MM.1S (cell line): ENCODE results near the gene FAF1.

Experiments
- DNase-seq: peaks from one replicate; pipeline ENCODE4 v3.0.0-alpha.2; 2015
- H2AFZ ChIP-seq: fragments of 300-600 bp; sonication (generic); 2 replicates; pipeline ENCODE4 v1.6.0; 2016; ENCODE audit warnings: antibody characterized with exemption, low read length
- H3F3A ChIP-seq: fragments of 300-600 bp; sonication (generic); 2 replicates; pipeline ENCODE4 v1.6.1; 2016; ENCODE audit warnings: mild to moderate bottlenecking, antibody characterized with exemption, low read length, moderate library complexity, mixed read lengths; ENCODE audit not compliant: insufficient read depth
- H3K27ac ChIP-seq: fragments of 300-600 bp; sonication (generic); 2 replicates; pipeline ENCODE4 v1.5.1; 2016; ENCODE audit warnings: mild to moderate bottlenecking, low read length
- H3K27me3 ChIP-seq: fragments of 300-600 bp; sonication (generic); replicated peaks from 2 replicates; pipeline ENCODE4 v1.6.0; 2016; ENCODE audit warnings: low read length; ENCODE audit not compliant: insufficient read depth
- H3K36me3 ChIP-seq: fragments of 300-600 bp; sonication (generic); replicated peaks from 2 replicates; pipeline ENCODE4 v1.6.1; 2016; ENCODE audit warnings: mild to moderate bottlenecking, low read length, mixed read lengths; ENCODE audit not compliant: insufficient read depth
- H3K4me1 ChIP-seq: fragments of 300-600 bp; sonication (generic); 2 replicates; pipeline ENCODE4 v1.6.1; 2016; ENCODE audit warnings: low read length, mixed read lengths
- H3K4me2 ChIP-seq: fragments of 300-600 bp; sonication (generic); 2 replicates; pipeline ENCODE4 v1.6.0; 2016; ENCODE audit warnings: low read depth, low read length
- H3K4me3 ChIP-seq: fragments of 300-600 bp; sonication (generic); 2 replicates; pipeline ENCODE4 v1.5.1; 2016; ENCODE audit warnings: low read length, mixed read lengths
- H3K79me2 ChIP-seq: fragments of 300-600 bp; sonication (generic); 2 replicates; pipeline ENCODE4 v1.6.1; 2016; ENCODE audit warnings: mixed run types, low read length, mixed read lengths
- H3K9ac ChIP-seq: fragments of 300-600 bp; sonication (generic); 2 replicates; pipeline ENCODE4 v1.6.1; 2016; ENCODE audit warnings: low read length, mixed read lengths
- H3K9me2 ChIP-seq: fragments of 300-600 bp; sonication (generic); replicated peaks from 2 replicates; pipeline ENCODE4 v1.6.1; 2016; ENCODE audit warnings: mild to moderate bottlenecking, low read length, mixed read lengths; ENCODE audit not compliant: insufficient read depth
- H3K9me3 ChIP-seq: fragments of 300-600 bp; sonication (generic); replicated peaks from 2 replicates; pipeline ENCODE4 v1.6.1; 2016; ENCODE audit warnings: mild to moderate bottlenecking, low read length, mixed read lengths; ENCODE audit not compliant: insufficient read depth
- H4K20me1 ChIP-seq: fragments of 300-600 bp; sonication (generic); 2 replicates; pipeline ENCODE4 v1.6.1; 2016; ENCODE audit warnings: mild to moderate bottlenecking, low read length, moderate library complexity, mixed read lengths; ENCODE audit not compliant: insufficient read depth
- CTCF ChIP-seq: fragments of 300-600 bp; sonication (generic); IDR thresholded peaks from 2 replicates; pipeline ENCODE4 v1.5.1; 2016; ENCODE audit warnings: antibody characterized with exemption, low read length, mixed read lengths
- EZH2 ChIP-seq: fragments of 300-600 bp; sonication (generic); optimal IDR thresholded peaks from 2 replicates; pipeline ENCODE3; 2017; ENCODE audit warnings: low read depth, mild to moderate bottlenecking, antibody characterized with exemption, low read length, mixed read lengths
- EZH2phosphoT487 ChIP-seq: fragments of 300-600 bp; sonication (generic); IDR thresholded peaks from 2 replicates; pipeline ENCODE4 v1.6.1; 2018; ENCODE audit warnings: antibody characterized with exemption, low read length

FAF1 gene

DNA sequence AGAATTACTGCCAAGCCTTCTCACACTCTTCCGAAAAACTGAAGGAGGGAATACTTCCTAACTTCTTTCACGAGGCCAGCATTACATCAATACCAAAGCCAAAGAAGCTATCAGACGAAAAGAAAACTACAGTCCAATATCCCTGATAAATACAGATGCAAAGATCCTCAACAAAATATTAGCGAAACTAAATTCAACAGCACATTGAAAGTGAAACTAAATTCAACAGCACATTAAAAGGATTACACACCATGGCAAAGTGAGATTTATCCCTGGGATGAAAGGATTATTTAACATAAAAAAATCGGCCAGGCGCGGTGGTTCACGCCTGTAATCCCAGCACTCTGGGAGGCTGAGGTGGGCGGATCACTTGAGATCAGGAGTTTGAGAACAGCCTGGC lies 176.8 kb downstream of the FAF1 start:
- Histone ChIP-seq H3K4me1 (no peaks in the 10 kb centered on the region), H3K27ac (no peak overlapping the region), H3K27me3 (no peaks in the 10 kb centered on the region), H3K4me3 (no peak overlapping the region), H3K36me3 (no peaks in the 10 kb centered on the region), H4K20me1 (no peaks in the 10 kb centered on the region), H3K4me2 (no peak overlapping the region), H3K9me3 (no peaks in the 10 kb centered on the region), H3K9ac (no peak overlapping the region), H3F3A (no peaks in the 10 kb centered on the region), H2AFZ (no peak overlapping the region), H3K9me2 (no peaks in the 10 kb centered on the region), H3K79me2 (no peaks in the 10 kb centered on the region)
- DNase-seq, result no peak
- TF ChIP-seq EZH2phosphoT487, result no peak
- no peak for TF ChIP-seq EZH2
- TF ChIP-seq CTCF, result no peak

DNA sequence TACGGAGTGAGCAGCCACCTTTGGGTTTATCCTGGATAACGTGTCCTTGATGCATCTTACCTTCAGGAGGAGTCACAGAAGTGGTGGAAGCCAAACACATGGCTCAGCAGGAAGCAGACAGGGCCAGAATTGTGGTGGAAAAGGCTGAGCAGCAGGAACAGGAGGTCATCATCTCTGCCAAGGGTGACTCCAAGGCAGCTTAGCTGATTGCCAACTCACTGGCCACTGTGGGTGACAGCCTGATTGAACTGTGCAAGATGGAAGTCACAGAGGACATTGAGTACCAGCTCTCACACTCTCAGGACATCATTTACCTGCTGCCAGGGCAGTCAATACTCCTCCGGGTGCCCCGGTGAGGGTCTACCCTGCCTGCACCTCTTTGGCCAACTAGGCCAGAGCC lies 179.3 kb downstream of the FAF1 start:
- Histone ChIP-seq H3K4me1 (no peaks in the 10 kb centered on the region), H3K36me3 (no peaks in the 10 kb centered on the region), H3K9me2 (no peaks in the 10 kb centered on the region), H3K27ac (no peak overlapping the region), H3K79me2 (no peaks in the 10 kb centered on the region), H2AFZ (no peak overlapping the region), H3K27me3 (no peaks in the 10 kb centered on the region), H4K20me1 (no peaks in the 10 kb centered on the region), H3K9me3 (no peaks in the 10 kb centered on the region), H3K4me2 (no peak overlapping the region), H3K4me3 (no peak overlapping the region), H3F3A (no peaks in the 10 kb centered on the region), H3K9ac (no peak overlapping the region)
- TF ChIP-seq EZH2phosphoT487 (no peak), EZH2 (no peak), CTCF (no peak)
- no peak for DNase-seq

GRCh38 chr1:50779801-50780200 lies 180.3 kb downstream of the FAF1 start:
- H3K9me3 ChIP-seq, result no peaks in the 10 kb centered on the region
- H3K27ac ChIP-seq, result no peak overlapping the region
- no peaks in the 10 kb centered on the region for H3K79me2 ChIP-seq
- DNase-seq, result no peak
- H3K4me3 ChIP-seq, result no peak overlapping the region
- no peak for TF ChIP-seq EZH2
- H2AFZ ChIP-seq, result no peak overlapping the region
- no peaks in the 10 kb centered on the region for H3K4me1 ChIP-seq
- H3K9ac ChIP-seq, result no peak overlapping the region
- H3K4me2 ChIP-seq, result no peak overlapping the region
- no peaks in the 10 kb centered on the region for H3K9me2 ChIP-seq
- H4K20me1 ChIP-seq, result no peaks in the 10 kb centered on the region
- no peaks in the 10 kb centered on the region for H3F3A ChIP-seq
- no peaks in the 10 kb centered on the region for H3K36me3 ChIP-seq
- no peaks in the 10 kb centered on the region for H3K27me3 ChIP-seq

- TF ChIP-seq EZH2phosphoT487 (no peak), EZH2 (no peak), CTCF (no peak)
- DNase-seq, result no peak
- H3K9me3 ChIP-seq, result no peaks in the 10 kb centered on the region
These were observed 184.3 kb downstream of the FAF1 start for GRCh38 chr1:50775740-50776139.

More at GRCh38 chr1:50775740-50776139, 184.3 kb downstream of the FAF1 start:
- Histone ChIP-seq H3K9ac (no peak overlapping the region), H3K4me2 (no peak overlapping the region), H3K4me3 (no peak overlapping the region), H3K4me1 (no peaks in the 10 kb centered on the region), H4K20me1 (no peaks in the 10 kb centered on the region), H3K9me2 (no peaks in the 10 kb centered on the region), H2AFZ (no peak overlapping the region), H3K36me3 (no peaks in the 10 kb centered on the region), H3K79me2 (no peaks in the 10 kb centered on the region), H3K27ac (no peak overlapping the region), H3K27me3 (no peaks in the 10 kb centered on the region), H3F3A (no peaks in the 10 kb centered on the region)
